PC-3 (cell line): ENCODE measurements around the gene N4BP2L2. TPM values are rescaled to one million over a fixed set of nuclear protein-coding genes. Genes with fewer than 3 reads are reported as not detected.

Experiments
- ATAC-seq: fragments of 200-7000 bp; cut with Tn5 transposase; 2 replicates; pipeline ENCODE4 v1.9.1; 2020; ENCODE audit warnings: mild to moderate bottlenecking, moderate library complexity
- BruUV-seq: library from RNA; stranded (reverse); fragments of 400-500 nt; replicated peaks from 2 replicates; lab custom pipeline; 2021; lab: Mats Ljungman, UMichigan
- CTCF ChIA-PET: fragments of 300-600 bp; sonication (Branson Sonifier 250); formaldehyde crosslinking; loops from one replicate; lab custom pipeline; 2022; ENCODE audit warnings: antibody characterized with exemption; lab: Charles Lee
- POLR2A ChIA-PET: fragments of 300-600 bp; sonication (Branson Sonifier 250); formaldehyde crosslinking; loops from one replicate; lab custom pipeline; 2022; ENCODE audit warnings: antibody characterized with exemption; ENCODE audit not compliant: unreplicated experiment; lab: Charles Lee
- DNase-seq: peaks from one replicate; pipeline ENCODE4 v3.0.0-alpha.2; 2015
- H2AFZ ChIP-seq: fragments of 300-600 bp; sonication (generic); 2 replicates; pipeline ENCODE4 v1.6.0; 2016; ENCODE audit warnings: antibody characterized with exemption, low read length
- H3F3A ChIP-seq: fragments of 300-600 bp; sonication (generic); one replicate; pipeline ENCODE4 v1.6.0; 2017; ENCODE audit warnings: antibody characterized with exemption, low read length, control low read depth, mild to moderate bottlenecking; ENCODE audit not compliant: unreplicated experiment
- H3K27ac ChIP-seq: fragments of 300-600 bp; sonication (generic); 2 replicates; pipeline ENCODE4 v1.5.1; 2016; ENCODE audit warnings: mild to moderate bottlenecking, low read length
- H3K27me3 ChIP-seq: fragments of 300-600 bp; sonication (generic); 2 replicates; pipeline ENCODE4 v1.6.1; 2016; ENCODE audit warnings: low read length, mixed read lengths
- H3K36me3 ChIP-seq: fragments of 300-600 bp; sonication (generic); 2 replicates; pipeline ENCODE4 v1.6.1; 2016; ENCODE audit warnings: low read depth, mixed run types, low read length, mixed read lengths
- H3K4me1 ChIP-seq: fragments of 300-600 bp; sonication (generic); 2 replicates; pipeline ENCODE4 v1.5.1; 2016; ENCODE audit warnings: low read length; ENCODE audit not compliant: insufficient read depth
- H3K4me2 ChIP-seq: fragments of 300-600 bp; sonication (generic); 2 replicates; pipeline ENCODE4 v1.6.0; 2016; ENCODE audit warnings: low read length
- H3K4me3 ChIP-seq: fragments of 300-600 bp; sonication (generic); 2 replicates; pipeline ENCODE4 v1.5.1; 2016; ENCODE audit warnings: mild to moderate bottlenecking, low read length, mixed read lengths
- H3K79me2 ChIP-seq: fragments of 300-600 bp; sonication (generic); 2 replicates; pipeline ENCODE4 v1.6.1; 2017; ENCODE audit warnings: low read length, mixed read lengths
- H3K9ac ChIP-seq: fragments of 300-600 bp; sonication (generic); 2 replicates; pipeline ENCODE4 v1.6.0; 2016; ENCODE audit warnings: mild to moderate bottlenecking, low read length
- H3K9me2 ChIP-seq: fragments of 300-600 bp; sonication (generic); replicated peaks from 2 replicates; pipeline ENCODE4 v1.6.1; 2016; ENCODE audit warnings: mixed run types, low read length, mixed read lengths
- H3K9me3 ChIP-seq: fragments of 300-600 bp; sonication (generic); 2 replicates; pipeline ENCODE4 v1.6.1; 2016; ENCODE audit warnings: low read length, mixed read lengths
- H4K20me1 ChIP-seq: fragments of 300-600 bp; sonication (generic); 2 replicates; pipeline ENCODE4 v1.6.1; 2016; ENCODE audit warnings: low read length, mixed read lengths
- EZH2 ChIP-seq: fragments of 300-600 bp; sonication (generic); IDR thresholded peaks from one replicate; pipeline ENCODE4 v1.6.1; 2017; ENCODE audit warnings: antibody characterized with exemption, mild to moderate bottlenecking, low read length; ENCODE audit not compliant: unreplicated experiment
- EZH2phosphoT487 ChIP-seq: fragments of 300-600 bp; sonication (generic); IDR thresholded peaks from 2 replicates; pipeline ENCODE4 v1.6.1; 2018; ENCODE audit warnings: mild to moderate bottlenecking, antibody characterized with exemption, low read length, borderline replicate concordance
- intact Hi-C: fragments of 100-400 bp; cut with micrococcal nuclease; formaldehyde crosslinking; loops from 2 replicates; pipeline ENCODE4 v1.9.0; 2023
- total RNA-seq: library from RNA; depleted of rRNA; stranded (reverse); fragments of >200 nt; gene quantifications from 2 replicates; pipeline ENCODE4 v1.2.3, GENCODE V29; 2014
- TF ChIP-seq, protein P1 (sequence below): fragments of 300-600 bp; sonication (generic); conservative IDR thresholded peaks from 2 replicates; pipeline ENCODE4 v1.5.1; 2017; ENCODE audit warnings: antibody characterized with exemption, low read depth, mild to moderate bottlenecking, low read length

The N4BP2L2 gene
- total RNA-seq, 1 experiment from 2014 or later, result 51.4 TPM

DNA sequence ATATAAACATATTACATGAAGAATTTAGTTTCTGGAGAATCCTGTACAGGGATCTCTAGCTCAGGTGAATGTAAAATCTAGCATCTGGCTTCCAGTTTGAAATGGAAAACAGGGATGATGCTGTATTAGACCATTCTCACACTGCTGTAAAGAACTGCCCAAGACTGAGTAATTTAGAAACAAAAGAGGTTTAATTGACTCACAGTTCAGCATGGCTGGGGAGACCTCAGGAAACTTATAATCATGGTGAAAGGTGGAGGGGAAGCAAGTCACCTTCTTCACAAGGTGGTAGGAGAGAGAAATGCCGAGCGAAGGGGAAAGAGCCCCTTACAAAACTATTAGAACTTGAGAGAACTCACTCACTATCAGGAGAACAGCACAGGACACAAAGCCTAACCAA lies 17.0 kb upstream of the N4BP2L2 start:
- no peak overlapping the region for H3K9ac ChIP-seq
- POLR2A ChIA-PET, result no interaction called here
- no peaks in the 10 kb centered on the region for H3K79me2 ChIP-seq
- DNase-seq (no peak), ATAC-seq (no peak)
- H4K20me1 ChIP-seq, result no peaks in the 10 kb centered on the region
- H2AFZ ChIP-seq, result no peak overlapping the region
- CTCF ChIA-PET, result no interaction called here
- no peaks in the 10 kb centered on the region for H3K4me1 ChIP-seq
- H3K9me2 ChIP-seq, result no peaks in the 10 kb centered on the region
- H3K27ac ChIP-seq, result no peak overlapping the region
- no peaks in the 10 kb centered on the region for H3K27me3 ChIP-seq
- TF ChIP-seq, protein P1, sequence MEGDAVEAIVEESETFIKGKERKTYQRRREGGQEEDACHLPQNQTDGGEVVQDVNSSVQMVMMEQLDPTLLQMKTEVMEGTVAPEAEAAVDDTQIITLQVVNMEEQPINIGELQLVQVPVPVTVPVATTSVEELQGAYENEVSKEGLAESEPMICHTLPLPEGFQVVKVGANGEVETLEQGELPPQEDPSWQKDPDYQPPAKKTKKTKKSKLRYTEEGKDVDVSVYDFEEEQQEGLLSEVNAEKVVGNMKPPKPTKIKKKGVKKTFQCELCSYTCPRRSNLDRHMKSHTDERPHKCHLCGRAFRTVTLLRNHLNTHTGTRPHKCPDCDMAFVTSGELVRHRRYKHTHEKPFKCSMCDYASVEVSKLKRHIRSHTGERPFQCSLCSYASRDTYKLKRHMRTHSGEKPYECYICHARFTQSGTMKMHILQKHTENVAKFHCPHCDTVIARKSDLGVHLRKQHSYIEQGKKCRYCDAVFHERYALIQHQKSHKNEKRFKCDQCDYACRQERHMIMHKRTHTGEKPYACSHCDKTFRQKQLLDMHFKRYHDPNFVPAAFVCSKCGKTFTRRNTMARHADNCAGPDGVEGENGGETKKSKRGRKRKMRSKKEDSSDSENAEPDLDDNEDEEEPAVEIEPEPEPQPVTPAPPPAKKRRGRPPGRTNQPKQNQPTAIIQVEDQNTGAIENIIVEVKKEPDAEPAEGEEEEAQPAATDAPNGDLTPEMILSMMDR, result no peak
- TF ChIP-seq EZH2phosphoT487, result no peak
- no peak for TF ChIP-seq EZH2
- intact Hi-C loops, result no loop called here
- H3K4me2 ChIP-seq, result no peak overlapping the region
- no peak overlapping the region for H3K4me3 ChIP-seq
- no peaks in the 10 kb centered on the region for H3K9me3 ChIP-seq
- H3K36me3 ChIP-seq, result no peaks in the 10 kb centered on the region
- H3F3A ChIP-seq, result no peaks in the 10 kb centered on the region
- BruUV-seq, result no TSS peak

GRCh38 chr13:32553720-32554119 lies 15.1 kb upstream of the N4BP2L2 start:
- H3K27me3 ChIP-seq, result no peaks in the 10 kb centered on the region
- POLR2A ChIA-PET, result no interaction called here
- no peaks in the 10 kb centered on the region for H3K9me2 ChIP-seq

GRCh38 chr13:32549788-32550187 lies 11.2 kb upstream of the N4BP2L2 start:
- ATAC-seq (no peak), DNase-seq (no peak)
- ChIA-PET CTCF (no interaction called here), POLR2A (no interaction called here)
- H3K4me3 ChIP-seq, result no peak overlapping the region
- H3K9me3 ChIP-seq, result no peaks in the 10 kb centered on the region
- H3K4me1 ChIP-seq, result no peaks in the 10 kb centered on the region
- no peaks in the 10 kb centered on the region for H3K79me2 ChIP-seq
- H4K20me1 ChIP-seq, result no peaks in the 10 kb centered on the region
- no peak overlapping the region for H3K4me2 ChIP-seq
- no peaks in the 10 kb centered on the region for H3F3A ChIP-seq
- H2AFZ ChIP-seq, result no peak overlapping the region
- BruUV-seq, result no TSS peak
- H3K27me3 ChIP-seq, result no peaks in the 10 kb centered on the region
- H3K27ac ChIP-seq, result no peak overlapping the region
- intact Hi-C loops, result no loop called here
- no peak overlapping the region for H3K9ac ChIP-seq
- H3K9me2 ChIP-seq, result no peaks in the 10 kb centered on the region
- H3K36me3 ChIP-seq, result no peaks in the 10 kb centered on the region
- TF ChIP-seq, protein P1, result no peak
- TF ChIP-seq EZH2 (no peak), EZH2phosphoT487 (no peak)

More at GRCh38 chr13:32553720-32554119, 15.1 kb upstream of the N4BP2L2 start:
- Histone ChIP-seq H3K9ac (no peak overlapping the region), H2AFZ (no peak overlapping the region), H3K36me3 (no peaks in the 10 kb centered on the region), H3K9me3 (no peaks in the 10 kb centered on the region), H3K4me3 (no peak overlapping the region), H3K27ac (no peak overlapping the region), H4K20me1 (no peaks in the 10 kb centered on the region), H3K79me2 (no peaks in the 10 kb centered on the region), H3K4me2 (no peak overlapping the region), H3K4me1 (no peaks in the 10 kb centered on the region), H3F3A (no peaks in the 10 kb centered on the region)
- CTCF ChIA-PET, result no interaction called here
- no TSS peak for BruUV-seq
- TF ChIP-seq EZH2 (no peak), EZH2phosphoT487 (no peak)
- TF ChIP-seq, protein P1, result no peak
- DNase-seq (no peak), ATAC-seq (no peak)
- intact Hi-C loops, result no loop called here
